ENCODE measurements around the gene DYNLT4.

GRCh38 chr1:44812822-44813543, 5.8 kb upstream of the DYNLT4 start:
- no peak for TF ChIP-seq CTCF (conservative IDR thresholded peaks at IDR 0.05; ENCODE audit: low read depth, low read length)
- TF ChIP-seq EZH2 (IDR thresholded peaks at IDR 0.05; ENCODE audit: borderline replicate concordance, low read depth, low read length, poor library complexity, severe bottlenecking): no peak
